ENCODE data around the gene PARD6B.

GRCh38 chr20:50709636-50709973 is 21.8 kb upstream of the PARD6B start:
- TF ChIP-seq CTCF (IDR thresholded peaks at IDR 0.05; ENCODE audit: low read depth, low read length) (no peak), EZH2phosphoT487 (IDR thresholded peaks at IDR 0.05; ENCODE audit: low read depth) (no peak)

All from OCI-LY3 (cell line).